ENCODE measurements around the gene SLC35E3. TPM values are rescaled to one million over a fixed set of nuclear protein-coding genes. Genes with fewer than 3 reads are reported as not detected.
A peak's percentile ranks its signal among the peaks of the same experiment; 100 is the strongest.

Gene SLC35E3
- total and polyA plus RNA-seq, 2 experiments from 2014 or later: 5.5 to 13.8 TPM

GRCh38 chr12:68792952-68793351 is 47.0 kb downstream of the SLC35E3 start:
- Histone ChIP-seq H4K20me1 (replicated peaks; ENCODE audit: insufficient read depth) (no peaks in the 10 kb centered on the region), H3K4me3 (no peak overlapping the region), H3K79me2 (replicated peaks; ENCODE audit: insufficient read depth) (no peaks in the 10 kb centered on the region), H3K36me3 (ENCODE audit: insufficient read depth) (no peaks in the 10 kb centered on the region), H3K4me1 (ENCODE audit: insufficient read depth) (no peaks in the 10 kb centered on the region), H3K9me2 (ENCODE audit: insufficient read depth) (no peaks in the 10 kb centered on the region; the same call in 1 of the 2 replicates), H3K27me3 (ENCODE audit: insufficient read depth) (no peaks in the 10 kb centered on the region), H3F3A (replicated peaks; ENCODE audit: low read depth) (no peaks in the 10 kb centered on the region), H2AFZ (peak overlapping the region; percentile 16; the same call in 1 of the 2 replicates), H3K4me2 (no peak overlapping the region), H3K27ac (ENCODE audit: low read depth) (no peak overlapping the region)
- H3K9me3 Mint-ChIP-seq: no peaks in the 10 kb centered on the region
- ATAC-seq (peak; percentile 96), DNase-seq (ENCODE audit: low spot score) (peak; percentile 46)
- no peak overlapping the region for H3K4me3 Mint-ChIP-seq
- peaks cover 7% of the 10 kb centered on the region for H3K4me1 Mint-ChIP-seq
- peaks cover 4% of the 10 kb centered on the region for H3K27me3 Mint-ChIP-seq (ENCODE audit: insufficient read depth, low read depth, poor library complexity)
- H3K27ac Mint-ChIP-seq: no peak overlapping the region
- H3K36me3 Mint-ChIP-seq (ENCODE audit: low read depth): no peaks in the 10 kb centered on the region
- no peak for TF ChIP-seq EZH2 (IDR thresholded peaks at IDR 0.05; ENCODE audit: low read depth, unreplicated experiment)
- TF ChIP-seq, protein P1, sequence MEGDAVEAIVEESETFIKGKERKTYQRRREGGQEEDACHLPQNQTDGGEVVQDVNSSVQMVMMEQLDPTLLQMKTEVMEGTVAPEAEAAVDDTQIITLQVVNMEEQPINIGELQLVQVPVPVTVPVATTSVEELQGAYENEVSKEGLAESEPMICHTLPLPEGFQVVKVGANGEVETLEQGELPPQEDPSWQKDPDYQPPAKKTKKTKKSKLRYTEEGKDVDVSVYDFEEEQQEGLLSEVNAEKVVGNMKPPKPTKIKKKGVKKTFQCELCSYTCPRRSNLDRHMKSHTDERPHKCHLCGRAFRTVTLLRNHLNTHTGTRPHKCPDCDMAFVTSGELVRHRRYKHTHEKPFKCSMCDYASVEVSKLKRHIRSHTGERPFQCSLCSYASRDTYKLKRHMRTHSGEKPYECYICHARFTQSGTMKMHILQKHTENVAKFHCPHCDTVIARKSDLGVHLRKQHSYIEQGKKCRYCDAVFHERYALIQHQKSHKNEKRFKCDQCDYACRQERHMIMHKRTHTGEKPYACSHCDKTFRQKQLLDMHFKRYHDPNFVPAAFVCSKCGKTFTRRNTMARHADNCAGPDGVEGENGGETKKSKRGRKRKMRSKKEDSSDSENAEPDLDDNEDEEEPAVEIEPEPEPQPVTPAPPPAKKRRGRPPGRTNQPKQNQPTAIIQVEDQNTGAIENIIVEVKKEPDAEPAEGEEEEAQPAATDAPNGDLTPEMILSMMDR (conservative IDR thresholded peaks at IDR 0.05; ENCODE audit: low read depth in 2 of 2): no peak
- no peak for TF ChIP-seq STAT1 (IDR thresholded peaks at IDR 0.05; ENCODE audit: unreplicated experiment)
- no peak for TF ChIP-seq ETS1 (IDR thresholded peaks at IDR 0.05)
- no peak for TF ChIP-seq JUNB (IDR thresholded peaks at IDR 0.05; ENCODE audit: unreplicated experiment)
- no peak for TF ChIP-seq ZNF331 (CRISPR knock-in tag; IDR thresholded peaks at IDR 0.05; ENCODE audit: low read depth)
- no peak for TF ChIP-seq NANOG (IDR thresholded peaks at IDR 0.05; ENCODE audit: borderline replicate concordance)
- no peak for TF ChIP-seq CREB1 (CRISPR knock-in tag; IDR thresholded peaks at IDR 0.05; ENCODE audit: low read depth)
- TF ChIP-seq, protein P2, sequence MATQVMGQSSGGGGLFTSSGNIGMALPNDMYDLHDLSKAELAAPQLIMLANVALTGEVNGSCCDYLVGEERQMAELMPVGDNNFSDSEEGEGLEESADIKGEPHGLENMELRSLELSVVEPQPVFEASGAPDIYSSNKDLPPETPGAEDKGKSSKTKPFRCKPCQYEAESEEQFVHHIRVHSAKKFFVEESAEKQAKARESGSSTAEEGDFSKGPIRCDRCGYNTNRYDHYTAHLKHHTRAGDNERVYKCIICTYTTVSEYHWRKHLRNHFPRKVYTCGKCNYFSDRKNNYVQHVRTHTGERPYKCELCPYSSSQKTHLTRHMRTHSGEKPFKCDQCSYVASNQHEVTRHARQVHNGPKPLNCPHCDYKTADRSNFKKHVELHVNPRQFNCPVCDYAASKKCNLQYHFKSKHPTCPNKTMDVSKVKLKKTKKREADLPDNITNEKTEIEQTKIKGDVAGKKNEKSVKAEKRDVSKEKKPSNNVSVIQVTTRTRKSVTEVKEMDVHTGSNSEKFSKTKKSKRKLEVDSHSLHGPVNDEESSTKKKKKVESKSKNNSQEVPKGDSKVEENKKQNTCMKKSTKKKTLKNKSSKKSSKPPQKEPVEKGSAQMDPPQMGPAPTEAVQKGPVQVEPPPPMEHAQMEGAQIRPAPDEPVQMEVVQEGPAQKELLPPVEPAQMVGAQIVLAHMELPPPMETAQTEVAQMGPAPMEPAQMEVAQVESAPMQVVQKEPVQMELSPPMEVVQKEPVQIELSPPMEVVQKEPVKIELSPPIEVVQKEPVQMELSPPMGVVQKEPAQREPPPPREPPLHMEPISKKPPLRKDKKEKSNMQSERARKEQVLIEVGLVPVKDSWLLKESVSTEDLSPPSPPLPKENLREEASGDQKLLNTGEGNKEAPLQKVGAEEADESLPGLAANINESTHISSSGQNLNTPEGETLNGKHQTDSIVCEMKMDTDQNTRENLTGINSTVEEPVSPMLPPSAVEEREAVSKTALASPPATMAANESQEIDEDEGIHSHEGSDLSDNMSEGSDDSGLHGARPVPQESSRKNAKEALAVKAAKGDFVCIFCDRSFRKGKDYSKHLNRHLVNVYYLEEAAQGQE (IDR thresholded peaks at IDR 0.05; ENCODE audit: unreplicated experiment): no peak
- TF ChIP-seq POLR2AphosphoS5 (IDR thresholded peaks at IDR 0.05; ENCODE audit: low read depth): no peak
- TF ChIP-seq ZNF462 (CRISPR knock-in tag; IDR thresholded peaks at IDR 0.05): no peak
- TF ChIP-seq ZNF114 (CRISPR knock-in tag; IDR thresholded peaks at IDR 0.05): no peak

Measured in GM23338 (cell line).